H9 (cell line): ENCODE data around the gene CDC25C. TPM values are rescaled to one million over a fixed set of nuclear protein-coding genes. Genes with fewer than 3 reads are reported as not detected.

ENCODE experiments used
- DNase-seq: peaks from one replicate; pipeline ENCODE4 v3.0.0-alpha.2; 2017
- H2AFZ ChIP-seq: one replicate; pipeline ENCODE4 v1.6.1; 2013; ENCODE audit warnings: mild to moderate bottlenecking, low read length, control low read depth, moderate library complexity
- H2AK5ac ChIP-seq: 2 replicates; pipeline ENCODE4 v1.6.1; 2013; ENCODE audit warnings: low read length, control low read depth, mixed read lengths; ENCODE audit not compliant: insufficient read length
- H2BK120ac ChIP-seq: one replicate; pipeline ENCODE4 v1.6.1; 2013; ENCODE audit warnings: low read depth, mild to moderate bottlenecking, low read length, control low read depth, inconsistent platforms; ENCODE audit not compliant: poor library complexity, severe bottlenecking
- H2BK12ac ChIP-seq: 2 replicates; pipeline ENCODE4 v1.6.1; 2013; ENCODE audit warnings: low read length, control low read depth, mixed read lengths, low read depth; ENCODE audit not compliant: insufficient read length
- H2BK15ac ChIP-seq: 2 replicates; pipeline ENCODE4 v1.6.1; 2013; ENCODE audit warnings: low read depth, low read length, control low read depth
- H2BK20ac ChIP-seq: one replicate; pipeline ENCODE4 v1.6.1; 2013; ENCODE audit warnings: low read depth, mild to moderate bottlenecking, low read length, control low read depth, inconsistent platforms; ENCODE audit not compliant: poor library complexity, severe bottlenecking
- H2BK5ac ChIP-seq: 2 replicates; pipeline ENCODE4 v1.6.1; 2013; ENCODE audit warnings: low read length, control low read depth, mixed read lengths; ENCODE audit not compliant: insufficient read length
- H3K14ac ChIP-seq: 2 replicates; pipeline ENCODE4 v1.6.1; 2013; ENCODE audit warnings: low read length, control low read depth; ENCODE audit not compliant: insufficient read depth
- H3K18ac ChIP-seq: 2 replicates; pipeline ENCODE4 v1.6.1; 2013; ENCODE audit warnings: low read depth, mild to moderate bottlenecking, mixed read lengths, low read length, control low read depth; ENCODE audit not compliant: insufficient read length
- H3K23ac ChIP-seq: 2 replicates; pipeline ENCODE4 v1.6.1; 2013; ENCODE audit warnings: low read length, control low read depth, mixed read lengths, low read depth; ENCODE audit not compliant: insufficient read length
- H3K23me2 ChIP-seq: 2 replicates; pipeline ENCODE4 v1.6.1; 2013; ENCODE audit warnings: low read depth, mild to moderate bottlenecking, mixed read lengths, low read length, control low read depth; ENCODE audit not compliant: insufficient read length, poor library complexity, severe bottlenecking
- H3K27ac ChIP-seq: 2 replicates; pipeline ENCODE4 v1.5.1; 2013; ENCODE audit warnings: low read length, control low read depth, mixed read lengths, low read depth; ENCODE audit not compliant: insufficient read length
- H3K27me3 ChIP-seq: 2 replicates; pipeline ENCODE4 v1.6.1; 2013; ENCODE audit warnings: low read length, control low read depth, inconsistent platforms; ENCODE audit not compliant: insufficient read depth
- H3K4ac ChIP-seq: 2 replicates; pipeline ENCODE4 v1.6.1; 2013; ENCODE audit warnings: low read depth, mild to moderate bottlenecking, control low read depth, inconsistent platforms, low read length, moderate library complexity
- H3K4me1 ChIP-seq: 2 replicates; pipeline ENCODE4 v1.6.1; 2013; ENCODE audit warnings: low read length, control low read depth, inconsistent platforms; ENCODE audit not compliant: insufficient read depth
- H3K4me2 ChIP-seq: 2 replicates; pipeline ENCODE4 v1.6.1; 2013; ENCODE audit warnings: low read length, control low read depth, mixed read lengths; ENCODE audit not compliant: insufficient read length, insufficient read depth
- H3K56ac ChIP-seq: 2 replicates; pipeline ENCODE4 v1.6.1; 2013; ENCODE audit warnings: low read depth, mild to moderate bottlenecking, mixed read lengths, low read length, control low read depth; ENCODE audit not compliant: insufficient read length
- H3K79me1 ChIP-seq: 2 replicates; pipeline ENCODE4 v1.6.1; 2013; ENCODE audit warnings: low read depth, mild to moderate bottlenecking, moderate library complexity, low read length, control low read depth, inconsistent platforms; ENCODE audit not compliant: insufficient read depth, poor library complexity, severe bottlenecking
- H3K79me2 ChIP-seq: 2 replicates; pipeline ENCODE4 v1.6.1; 2013; ENCODE audit warnings: low read length, control low read depth, inconsistent platforms; ENCODE audit not compliant: insufficient read depth
- H3K9ac ChIP-seq: 2 replicates; pipeline ENCODE4 v1.6.1; 2013; ENCODE audit warnings: low read length, control low read depth, mixed read lengths; ENCODE audit not compliant: insufficient read length; ENCODE audit errors: extremely low read depth
- H3K9me3 ChIP-seq: one replicate; pipeline ENCODE4 v1.6.1; 2013; ENCODE audit warnings: low read depth, low read length, inconsistent platforms; ENCODE audit not compliant: control insufficient read depth
- H3T11ph ChIP-seq: one replicate; pipeline ENCODE4 v1.6.1; 2013; ENCODE audit warnings: mild to moderate bottlenecking, low read length, control low read depth, inconsistent platforms
- H4K20me1 ChIP-seq: one replicate; pipeline ENCODE4 v1.6.1; 2013; ENCODE audit not compliant: control insufficient read depth, insufficient read length, insufficient read depth
- H4K5ac ChIP-seq: 2 replicates; pipeline ENCODE4 v1.6.1; 2013; ENCODE audit warnings: low read depth, mild to moderate bottlenecking, mixed read lengths, low read length, control low read depth; ENCODE audit not compliant: insufficient read length
- H4K8ac ChIP-seq: replicated peaks from 2 replicates; pipeline ENCODE4 v1.6.1; 2013; ENCODE audit warnings: low read length, control low read depth, mixed read lengths, low read depth; ENCODE audit not compliant: insufficient read length
- H4K91ac ChIP-seq: 2 replicates; pipeline ENCODE4 v1.6.1; 2013; ENCODE audit warnings: low read depth, mild to moderate bottlenecking, moderate library complexity, mixed read lengths, low read length, control low read depth; ENCODE audit not compliant: insufficient read length
- H3K27ac Mint-ChIP-seq, 3 experiments: 2 replicates in 2 of 3; 3 replicates in 1 of 3; pipeline ENCODE4 v1.8.0; 2020 to 2021; ENCODE audit warnings: mixed read lengths in 3 of 3, mild to moderate bottlenecking in 1 of 3, moderate library complexity in 1 of 3
- H3K27me3 Mint-ChIP-seq: 2 replicates; pipeline ENCODE4 v1.8.0; 2021; ENCODE audit warnings: low read depth, mild to moderate bottlenecking, moderate library complexity, mixed read lengths
- H3K36me3 Mint-ChIP-seq, 3 experiments: 2 replicates in 2 of 3; 3 replicates in 1 of 3; pipeline ENCODE4 v1.8.0; 2020 to 2021; ENCODE audit warnings: low read depth in 3 of 3, mixed read lengths in 3 of 3; ENCODE audit not compliant: insufficient read depth in 1 of 3
- H3K4me1 Mint-ChIP-seq, 2 experiments: 2 replicates each; pipeline ENCODE4 v1.8.0; 2020; ENCODE audit warnings: mixed read lengths in 2 of 2
- H3K4me3 Mint-ChIP-seq, 2 experiments: 2 replicates in 1 of 2; 3 replicates in 1 of 2; pipeline ENCODE4 v1.8.0; 2020 to 2021; ENCODE audit warnings: mild to moderate bottlenecking in 2 of 2, mixed read lengths in 2 of 2, moderate library complexity in 1 of 2
- H3K9me3 Mint-ChIP-seq, 2 experiments: 2 replicates in 1 of 2; 3 replicates in 1 of 2; pipeline ENCODE4 v1.8.0; 2020; ENCODE audit warnings: mild to moderate bottlenecking in 2 of 2, mixed read lengths in 2 of 2, moderate library complexity in 1 of 2
- CTCF ChIP-seq: fragments of 200-600 bp; sonication (generic); conservative IDR thresholded peaks from 3 replicates; pipeline ENCODE4 v1.8.0; 2021; ENCODE audit warnings: antibody characterized with exemption, mild to moderate bottlenecking
- WGBS: extraction: QIAGEN DNeasy Blood & Tissue Kit; methylation state at CpG from one replicate; pipeline ENCODE4 v1.1.7; 2013; ENCODE audit warnings: missing lambda C conversion rate, low lambda C conversion rate, mixed read lengths; ENCODE audit not compliant: insufficient read length; ENCODE audit errors: extremely low coverage; 5-methylcytosine and 5-hydroxymethylcytosine counted together
- total RNA-seq: library from RNA; stranded (reverse); gene quantifications from 2 replicates; pipeline ENCODE4 v1.2.1, GENCODE V29; 2021

The CDC25C gene
- total RNA-seq, 1 experiment from 2014 or later: 22.8 TPM

- DNase-seq: no peak
- Histone ChIP-seq H3K9me3 (no peaks in the 10 kb centered on the region), H2BK120ac (no peak overlapping the region), H3K14ac (no peak overlapping the region), H4K8ac (no peak overlapping the region), H2BK15ac (no peak overlapping the region), H3K23ac (no peak overlapping the region), H3K18ac (no peak overlapping the region), H4K20me1 (no peaks in the 10 kb centered on the region), H3K56ac (no peak overlapping the region), H3K4ac (no peak overlapping the region), H2AK5ac (no peak overlapping the region), H3K4me2 (no peak overlapping the region), H2BK5ac (no peak overlapping the region), H4K5ac (no peak overlapping the region), H2AFZ (no peak overlapping the region), H3K79me2 (peaks cover 6% of the 10 kb centered on the region; the same call in 1 of the 2 replicates), H4K91ac (no peak overlapping the region), H3K4me1 (no peaks in the 10 kb centered on the region), H2BK12ac (no peak overlapping the region), H3K79me1 (peaks cover 8% of the 10 kb centered on the region), H3K23me2 (no peaks in the 10 kb centered on the region), H2BK20ac (no peak overlapping the region), H3K27ac (no peak overlapping the region), H3T11ph (no peak overlapping the region), H3K9ac (no peak overlapping the region), H3K27me3 (no peaks in the 10 kb centered on the region)
- peaks cover 10 to 27% (median 20%) of the 10 kb centered on the region in 3 experiments; a peak in 6 of 7 replicates for H3K36me3 Mint-ChIP-seq
- no peak overlapping the region; a peak in 1 of 7 replicates for H3K27ac Mint-ChIP-seq
- no peak for TF ChIP-seq CTCF
- no peaks in the 10 kb centered on the region for H3K9me3 Mint-ChIP-seq
- no CpG with 5 or more reads among the region's 2 CpGs for WGBS
- no peak overlapping the region for H3K4me3 Mint-ChIP-seq
- H3K4me1 Mint-ChIP-seq: no peaks in the 10 kb centered on the region; a peak in 1 of 4 replicates
- H3K27me3 Mint-ChIP-seq: no peaks in the 10 kb centered on the region
Measured at GRCh38 chr5:138371454-138371853, 39.9 kb upstream of the CDC25C start.
